Neural cell (in vitro differentiated cells): Measurements from ENCODE around the gene WNT7B. TPM values are rescaled to one million over a fixed set of nuclear protein-coding genes. Genes with fewer than 3 reads are reported as not detected.

Experiments used
- H2AFZ ChIP-seq: fragments of 200-600, 300-800 bp; sonication (generic), shearing (Covaris generic); 2 replicates; pipeline ENCODE4 v1.6.0; 2014; ENCODE audit warnings: low read depth, mild to moderate bottlenecking, antibody characterized with exemption, low read length, moderate library complexity
- H3F3A ChIP-seq: fragments of 200-600 bp; shearing (Covaris generic); 2 replicates; pipeline ENCODE4 v1.6.1; 2016; ENCODE audit warnings: mild to moderate bottlenecking, moderate library complexity, mixed read lengths, antibody characterized with exemption, low read length; ENCODE audit not compliant: insufficient read depth, poor library complexity, severe bottlenecking
- H3K27ac ChIP-seq: fragments of 200-600, 300-800 bp; sonication (generic), shearing (Covaris generic); 2 replicates; pipeline ENCODE4 v1.5.1; 2014; ENCODE audit warnings: mild to moderate bottlenecking, low read length, moderate library complexity
- H3K27me3 ChIP-seq: fragments of 300-800, 200-600 bp; sonication (generic), shearing (Covaris generic); 2 replicates; pipeline ENCODE4 v1.6.0; 2014; ENCODE audit warnings: mild to moderate bottlenecking, low read depth, low read length, moderate library complexity; ENCODE audit not compliant: insufficient read depth
- H3K36me3 ChIP-seq: fragments of 300-800, 200-600 bp; sonication (generic), shearing (Covaris generic); 2 replicates; pipeline ENCODE4 v1.5.1; 2014; ENCODE audit warnings: mild to moderate bottlenecking, antibody characterized with exemption, low read length, moderate library complexity; ENCODE audit not compliant: insufficient read depth
- H3K4me2 ChIP-seq: fragments of 300-800, 200-600 bp; sonication (generic), shearing (Covaris generic); 2 replicates; pipeline ENCODE4 v1.6.0; 2014; ENCODE audit warnings: mild to moderate bottlenecking, low read length
- H3K4me3 ChIP-seq: fragments of 300-800, 200-600 bp; sonication (generic), shearing (Covaris generic); 2 replicates; pipeline ENCODE4 v1.5.1; 2014; ENCODE audit warnings: mild to moderate bottlenecking, low read length, moderate library complexity
- H3K79me2 ChIP-seq: fragments of 200-600 bp; shearing (Covaris generic); replicated peaks from 2 replicates; pipeline ENCODE4 v1.6.0; 2014; ENCODE audit warnings: mild to moderate bottlenecking, low read length, moderate library complexity; ENCODE audit not compliant: insufficient read depth
- H3K9ac ChIP-seq: fragments of 300-800, 200-600 bp; sonication (generic), shearing (Covaris generic); 2 replicates; pipeline ENCODE4 v1.6.1; 2016; ENCODE audit warnings: mild to moderate bottlenecking, low read length, mixed read lengths
- H3K9me2 ChIP-seq: fragments of 200-600 bp; shearing (Covaris generic); 2 replicates; pipeline ENCODE4 v1.6.1; 2016; ENCODE audit warnings: mild to moderate bottlenecking, low read length, mixed read lengths; ENCODE audit not compliant: insufficient read depth
- H3K9me3 ChIP-seq: fragments of 200-600, 300-800 bp; sonication (generic), shearing (Covaris generic); 2 replicates; pipeline ENCODE4 v1.6.1; 2016; ENCODE audit warnings: mild to moderate bottlenecking, mixed run types, low read length, moderate library complexity, mixed read lengths
- H4K20me1 ChIP-seq: fragments of 200-600 bp; shearing (Covaris generic); 2 replicates; pipeline ENCODE4 v1.6.1; 2016; ENCODE audit warnings: mild to moderate bottlenecking, mixed run types; ENCODE audit not compliant: insufficient read depth
- CTCF ChIP-seq: fragments of 450-650 bp; IDR thresholded peaks from 2 replicates; pipeline ENCODE4 v1.5.1; 2014; ENCODE audit warnings: antibody characterized with exemption, mild to moderate bottlenecking, moderate library complexity; ENCODE audit not compliant: poor library complexity, severe bottlenecking
- EP300 ChIP-seq: fragments of 450-650 bp; conservative IDR thresholded peaks from 2 replicates; pipeline ENCODE4 v1.6.1; 2014; ENCODE audit warnings: antibody characterized with exemption, mild to moderate bottlenecking, moderate library complexity; ENCODE audit not compliant: poor library complexity, severe bottlenecking
- EZH2 ChIP-seq: fragments of 200-600, 300-800 bp; shearing (Covaris generic), sonication (generic); IDR thresholded peaks from 2 replicates; pipeline ENCODE4 v1.6.1; 2014; ENCODE audit warnings: antibody characterized with exemption, low read length, borderline replicate concordance, mild to moderate bottlenecking; ENCODE audit not compliant: insufficient read depth, poor library complexity, severe bottlenecking
- MXI1 ChIP-seq: fragments of 450-650 bp; conservative IDR thresholded peaks from 2 replicates; pipeline ENCODE4 v1.6.1; 2014; ENCODE audit warnings: antibody characterized with exemption, mild to moderate bottlenecking; ENCODE audit not compliant: poor library complexity, severe bottlenecking
- POLR2AphosphoS5 ChIP-seq: IDR thresholded peaks from 2 replicates; pipeline ENCODE4 v1.6.1; 2012
- RAD21 ChIP-seq: fragments of 450-650 bp; conservative IDR thresholded peaks from 2 replicates; pipeline ENCODE4 v1.6.1; 2014; ENCODE audit warnings: antibody characterized with exemption, mild to moderate bottlenecking, moderate library complexity
- REST ChIP-seq: IDR thresholded peaks from 2 replicates; pipeline ENCODE4 v1.6.1; 2012; ENCODE audit warnings: borderline replicate concordance
- SMC3 ChIP-seq: fragments of 450-650 bp; conservative IDR thresholded peaks from 2 replicates; pipeline ENCODE4 v1.6.1; 2014; ENCODE audit warnings: antibody characterized with exemption, mild to moderate bottlenecking, moderate library complexity; ENCODE audit not compliant: poor library complexity
- TAF1 ChIP-seq: IDR thresholded peaks from 2 replicates; pipeline ENCODE4 v1.6.1; 2012; ENCODE audit warnings: low read depth
- polyA plus RNA-seq: library from polyadenylated mRNA; depleted of rRNA; stranded (reverse); fragments of >200 nt; gene quantifications from 2 replicates; pipeline ENCODE4 v1.2.3, GENCODE V29; 2014

The WNT7B gene
- polyA plus RNA-seq, 1 donor from 2014 or later, result 0.16 TPM

GRCh38 chr22:45993143-45993692 is 16.3 kb upstream of the WNT7B start:
- Histone ChIP-seq H3K9me3 (no peaks in the 10 kb centered on the region), H3K79me2 (no peaks in the 10 kb centered on the region), H2AFZ (no peak overlapping the region), H4K20me1 (no peaks in the 10 kb centered on the region), H3K9me2 (no peaks in the 10 kb centered on the region), H3K4me3 (no peak overlapping the region), H3F3A (no peaks in the 10 kb centered on the region), H3K27ac (no peak overlapping the region), H3K9ac (no peak overlapping the region), H3K36me3 (no peaks in the 10 kb centered on the region), H3K27me3 (no peaks in the 10 kb centered on the region), H3K4me2 (no peak overlapping the region)
- TF ChIP-seq EP300, result no peak

- H4K20me1 ChIP-seq, result no peaks in the 10 kb centered on the region
- no peak overlapping the region for H2AFZ ChIP-seq
- TF ChIP-seq MXI1, result no peak
- no peak for TF ChIP-seq EP300
- no peak for TF ChIP-seq CTCF
- TF ChIP-seq REST, result no peak
- no peak for TF ChIP-seq TAF1
- no peak for TF ChIP-seq SMC3
- no peak for TF ChIP-seq POLR2AphosphoS5
- TF ChIP-seq RAD21, result no peak
- TF ChIP-seq EZH2, result no peak
- no peaks in the 10 kb centered on the region for H3K36me3 ChIP-seq
- H3K9me2 ChIP-seq, result no peaks in the 10 kb centered on the region
- H3K27me3 ChIP-seq, result no peaks in the 10 kb centered on the region
- H3K4me3 ChIP-seq, result no peak overlapping the region
- no peaks in the 10 kb centered on the region for H3F3A ChIP-seq
- H3K9me3 ChIP-seq, result no peaks in the 10 kb centered on the region
- no peak overlapping the region for H3K27ac ChIP-seq
- no peak overlapping the region for H3K9ac ChIP-seq
- no peak overlapping the region for H3K4me2 ChIP-seq
- no peaks in the 10 kb centered on the region for H3K79me2 ChIP-seq
These were observed 15.8 kb upstream of the WNT7B start for GRCh38 chr22:45992737-45993136.

- Histone ChIP-seq H3K36me3 (no peaks in the 10 kb centered on the region), H3K4me2 (no peak overlapping the region), H3K27me3 (no peaks in the 10 kb centered on the region), H3K9me2 (no peaks in the 10 kb centered on the region), H3F3A (no peaks in the 10 kb centered on the region), H4K20me1 (no peaks in the 10 kb centered on the region), H3K4me3 (no peak overlapping the region), H3K9me3 (no peaks in the 10 kb centered on the region), H3K79me2 (no peaks in the 10 kb centered on the region), H3K9ac (no peak overlapping the region), H3K27ac (no peak overlapping the region), H2AFZ (no peak overlapping the region)
- TF ChIP-seq MXI1, result no peak
- no peak for TF ChIP-seq SMC3
- no peak for TF ChIP-seq TAF1
- TF ChIP-seq RAD21, result no peak
- TF ChIP-seq POLR2AphosphoS5, result no peak
- no peak for TF ChIP-seq REST
- no peak for TF ChIP-seq EZH2
- TF ChIP-seq CTCF, result no peak
- TF ChIP-seq EP300, result no peak
These were observed 14.1 kb upstream of the WNT7B start for GRCh38 chr22:45991098-45991497.
